ENCODE results near the gene PLEKHB2. TPM values are rescaled to one million over a fixed set of nuclear protein-coding genes. Genes with fewer than 3 reads are reported as not detected.
"Not testable (repeated sequence)": the region's sequence is repeated elsewhere in the genome, so short reads cannot be mapped to it uniquely, and the experiment has no call there.

Gene PLEKHB2
- total RNA-seq, 2 donors from 2014 or later, result 49.1 to 81.2 TPM

DNA sequence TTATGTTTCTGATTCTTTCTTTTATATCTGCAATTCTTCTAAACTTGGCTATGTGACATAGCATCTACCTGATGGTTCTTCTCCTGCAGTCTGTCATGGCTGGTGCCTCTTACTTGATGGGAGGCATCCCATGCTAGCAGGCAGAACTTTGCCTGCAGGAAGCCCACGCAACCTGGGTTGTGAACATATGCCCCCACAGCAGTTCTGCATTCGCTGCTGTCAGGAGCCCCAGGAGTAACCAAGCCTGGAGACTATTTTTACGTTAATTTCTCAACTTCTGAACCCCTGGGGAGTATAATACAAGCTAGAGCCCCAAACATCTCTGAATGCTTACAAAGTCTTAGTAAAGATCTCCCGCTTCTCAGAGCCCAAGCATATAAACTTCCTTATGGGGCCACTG, 23.9 kb upstream of the PLEKHB2 start:
- DNase-seq (ENCODE audit: low spot score in 2 of 2) (no peak), ATAC-seq (no peak)
- Mint-ChIP-seq H3K9me3 (no peaks in the 10 kb centered on the region), H3K27ac (no peak overlapping the region), H3K36me3 (peaks cover 29 to 36% of the 10 kb centered on the region in 2 donors)

DNA sequence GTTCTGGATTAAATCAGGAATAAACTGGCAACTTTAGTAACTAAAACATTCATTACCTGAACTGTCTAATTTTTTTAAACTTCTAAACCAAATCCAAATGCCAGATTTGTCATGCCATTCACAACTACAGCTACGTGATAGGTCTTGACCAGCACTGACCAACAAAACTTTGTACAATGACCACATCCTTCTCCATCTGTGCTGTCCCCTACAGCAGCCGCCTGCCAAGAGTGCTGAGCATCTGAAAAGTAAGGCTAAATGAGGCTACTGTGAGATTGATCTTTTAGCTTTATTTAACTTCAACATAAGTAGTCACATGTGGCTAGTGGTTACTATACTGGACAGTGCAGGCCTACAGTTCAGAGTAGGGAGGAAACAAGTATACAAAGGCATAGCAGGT, 19.5 kb upstream of the PLEKHB2 start:
- no peaks in the 10 kb centered on the region for H3K9me3 Mint-ChIP-seq
- ATAC-seq (no peak), DNase-seq (ENCODE audit: low spot score in 2 of 2) (no peak)
- H3K36me3 Mint-ChIP-seq, result peaks cover 18 to 45% of the 10 kb centered on the region in 2 donors
- H3K27ac Mint-ChIP-seq, result no peak overlapping the region

DNA sequence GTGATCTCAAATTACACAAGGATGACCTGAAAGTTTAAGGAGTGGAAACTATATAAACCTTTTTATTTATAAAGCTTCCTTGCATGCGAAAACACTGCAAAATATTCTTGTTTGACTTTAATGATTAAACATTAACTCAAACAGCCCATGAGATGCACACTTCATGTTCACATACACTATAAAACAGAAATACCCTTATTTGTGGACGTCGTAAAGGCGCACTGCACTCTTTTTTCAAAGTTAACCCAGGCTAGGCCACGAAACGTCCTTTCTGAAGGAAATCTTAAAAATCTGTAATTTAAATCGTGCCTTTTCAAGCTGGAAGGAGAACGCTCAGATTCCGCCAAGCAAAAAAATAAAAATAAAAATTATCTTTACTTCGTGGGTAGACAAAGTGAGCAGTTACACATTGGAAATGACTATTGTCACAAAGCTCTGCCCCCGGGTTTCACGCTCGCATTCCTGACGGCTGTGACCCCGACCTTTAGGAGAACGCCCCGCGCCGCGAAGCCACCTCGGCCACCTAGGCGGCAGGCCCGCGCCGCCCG, 12.6 kb upstream of the PLEKHB2 start:
- peaks cover 0 to 22% of the 10 kb centered on the region in 2 donors for H3K36me3 Mint-ChIP-seq
- ATAC-seq (no peak), DNase-seq (ENCODE audit: low spot score in 2 of 2) (no peak)
- H3K27ac Mint-ChIP-seq, result peak overlapping the region; percentile 93 to 95
- H3K9me3 Mint-ChIP-seq, result no peaks in the 10 kb centered on the region

DNA sequence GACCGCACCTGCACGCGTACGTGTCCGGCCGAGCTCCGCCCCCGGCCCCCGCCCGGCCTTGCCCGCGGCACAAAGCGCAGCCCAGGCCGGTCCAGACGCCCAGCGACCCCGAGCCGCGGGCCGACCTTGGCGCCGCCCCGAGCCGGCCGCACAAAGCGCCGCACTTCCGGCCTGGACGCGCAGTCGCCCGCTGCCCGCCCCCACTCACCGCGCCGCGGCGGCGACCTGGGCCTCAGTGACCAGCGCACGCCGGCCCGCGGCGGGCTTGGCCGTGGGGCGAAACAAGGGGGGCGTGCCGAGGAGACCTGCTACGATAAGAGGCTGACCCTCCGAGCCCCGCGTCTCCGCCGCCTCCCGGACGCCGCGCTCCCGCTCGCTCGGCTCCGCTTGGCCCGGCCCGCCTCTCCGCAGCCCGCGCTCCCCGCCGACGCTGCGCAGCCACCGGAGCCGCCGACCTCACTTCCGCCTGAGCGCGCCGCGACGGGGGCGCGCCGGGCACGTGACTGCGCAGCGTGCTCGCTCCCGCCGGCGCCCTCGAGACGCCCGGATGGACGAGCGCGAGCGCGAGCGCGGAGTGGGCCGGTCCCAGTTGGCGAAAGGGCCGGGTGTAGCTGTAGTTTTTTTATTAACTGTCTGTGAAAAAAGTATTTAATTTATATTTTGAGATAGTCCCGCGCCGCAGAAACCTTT, 12.0 kb upstream of the PLEKHB2 start, which contains the start of gene FAM168B:
Gene FAM168B (minus strand): TSS at position 455 of the 690 bp plus-strand sequence. CDS start 10,814 bp downstream, outside the sequence.
- DNase-seq (ENCODE audit: low spot score in 2 of 2) (peak; percentile 91 to 93), ATAC-seq (peak; percentile 86 to 90)
- Mint-ChIP-seq H3K36me3 (peaks cover 0 to 17% of the 10 kb centered on the region in 2 donors), H3K9me3 (no peaks in the 10 kb centered on the region), H3K27ac (peak within 1 kb of the TSS; percentile 95 to 98)

DNA sequence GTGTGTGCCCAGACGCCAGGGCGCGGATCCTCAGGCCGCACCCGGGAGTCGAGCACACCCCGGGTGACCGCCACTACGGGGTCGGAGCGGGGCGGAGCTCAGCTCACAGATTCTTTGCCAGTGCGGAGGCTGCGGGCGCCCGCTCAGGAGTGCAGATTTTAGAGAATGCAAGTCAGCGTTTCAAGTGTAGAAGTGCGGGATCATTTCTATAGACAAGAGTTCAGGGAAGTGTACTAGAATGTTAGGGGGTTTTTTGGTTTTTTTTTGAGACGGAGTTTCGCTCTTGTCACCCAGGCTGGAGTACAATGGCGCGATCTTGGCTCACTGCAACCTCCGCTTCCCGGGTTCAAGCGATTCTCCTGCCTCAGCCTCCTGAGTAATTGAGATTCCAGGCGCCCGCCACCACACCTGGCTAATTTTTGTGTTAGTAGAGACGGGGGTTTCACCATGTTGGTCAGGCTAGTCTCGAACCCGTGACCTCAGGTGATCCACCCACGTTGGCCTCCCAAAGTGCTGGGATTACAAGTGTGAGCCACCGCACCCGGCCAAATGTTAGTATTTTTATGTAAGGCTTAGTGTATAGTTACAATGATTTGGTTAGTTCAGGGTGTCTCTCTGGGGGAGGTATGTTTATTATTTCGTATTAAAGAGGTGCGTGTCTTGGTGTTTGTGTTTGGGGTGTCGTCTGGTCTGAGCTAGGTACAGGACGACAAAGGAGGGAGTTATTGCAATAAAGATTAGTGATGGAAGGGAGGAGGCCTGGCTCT, 11.3 kb upstream of the PLEKHB2 start:
- ATAC-seq, result peak; percentile 74 to 82
- Mint-ChIP-seq H3K36me3 (peaks cover 0 to 11% of the 10 kb centered on the region in 2 donors), H3K9me3 (no peaks in the 10 kb centered on the region), H3K27ac (peak overlapping the region; percentile 95 to 98)
- no peak for DNase-seq (ENCODE audit: low spot score in 2 of 2)

DNA sequence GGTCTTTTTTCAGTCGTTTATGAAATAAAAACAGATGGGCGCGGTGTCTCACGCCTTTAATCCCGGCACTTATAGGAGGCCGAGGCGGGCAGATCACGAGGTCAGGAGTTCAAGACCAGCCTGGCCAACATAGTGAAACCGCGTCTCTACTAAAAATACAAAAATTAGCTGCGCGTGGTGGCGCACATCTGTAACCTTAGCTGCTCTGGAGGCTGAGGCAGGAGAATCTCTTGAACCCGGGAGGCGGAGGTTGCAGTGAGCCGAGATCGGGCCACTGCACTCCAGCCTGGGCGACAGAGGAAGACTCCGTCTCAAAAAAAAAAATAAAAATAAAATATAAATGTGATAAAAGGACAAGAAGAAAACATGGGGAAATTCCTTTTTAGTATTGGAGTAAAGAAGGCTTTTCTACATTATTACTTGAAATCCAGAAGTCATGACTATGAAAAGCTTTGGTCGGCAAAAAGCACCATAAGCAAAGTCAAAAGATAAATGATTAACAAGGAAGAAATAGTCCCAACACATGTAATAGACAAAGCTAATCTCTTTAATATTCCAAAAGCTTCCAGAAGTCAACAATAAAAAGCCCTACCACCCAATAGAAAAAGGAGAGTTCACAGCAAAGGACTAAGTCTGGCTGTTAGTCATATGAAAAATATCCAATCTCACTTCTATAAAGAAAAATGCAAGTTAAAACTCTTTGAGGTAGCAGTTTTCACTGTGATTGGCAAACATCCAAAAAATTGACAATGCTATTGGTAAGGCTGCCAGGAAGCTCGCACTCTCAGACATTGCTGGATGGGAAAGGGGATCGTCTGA, 10.5 kb upstream of the PLEKHB2 start:
- no peaks in the 10 kb centered on the region for H3K9me3 Mint-ChIP-seq
- ATAC-seq (no peak), DNase-seq (ENCODE audit: low spot score in 2 of 2) (no peak)
- H3K36me3 Mint-ChIP-seq, result peaks cover 0 to 5% of the 10 kb centered on the region in 2 donors
- peak overlapping the region in 1 of 2 donors; percentile 95 for H3K27ac Mint-ChIP-seq

DNA sequence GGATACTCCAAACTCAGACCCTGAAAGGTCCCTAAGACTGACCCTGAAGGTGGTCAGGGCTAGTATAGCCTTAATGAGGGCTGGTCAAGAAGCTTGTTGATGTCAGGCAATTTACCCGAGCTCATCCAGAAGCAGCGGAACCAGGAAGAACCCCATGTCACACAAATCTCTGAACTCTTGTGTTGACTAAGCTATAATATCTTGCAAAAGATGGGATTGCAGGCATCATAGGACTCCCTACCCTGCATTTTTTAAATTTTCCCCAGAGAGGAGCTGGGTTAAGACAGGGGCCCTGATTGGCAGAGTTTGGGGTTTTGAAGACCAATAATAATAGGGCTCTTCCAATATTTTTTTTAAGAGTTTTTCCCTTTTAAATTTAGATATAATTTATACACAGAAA, 2.0 kb upstream of the PLEKHB2 start:
- no peaks in the 10 kb centered on the region for H3K9me3 Mint-ChIP-seq
- H3K36me3 Mint-ChIP-seq, result peaks cover 9 to 10% of the 10 kb centered on the region in 2 donors
- DNase-seq (ENCODE audit: low spot score in 2 of 2), result no peak
- ATAC-seq, result no peak
- no peak overlapping the region for H3K27ac Mint-ChIP-seq

DNA sequence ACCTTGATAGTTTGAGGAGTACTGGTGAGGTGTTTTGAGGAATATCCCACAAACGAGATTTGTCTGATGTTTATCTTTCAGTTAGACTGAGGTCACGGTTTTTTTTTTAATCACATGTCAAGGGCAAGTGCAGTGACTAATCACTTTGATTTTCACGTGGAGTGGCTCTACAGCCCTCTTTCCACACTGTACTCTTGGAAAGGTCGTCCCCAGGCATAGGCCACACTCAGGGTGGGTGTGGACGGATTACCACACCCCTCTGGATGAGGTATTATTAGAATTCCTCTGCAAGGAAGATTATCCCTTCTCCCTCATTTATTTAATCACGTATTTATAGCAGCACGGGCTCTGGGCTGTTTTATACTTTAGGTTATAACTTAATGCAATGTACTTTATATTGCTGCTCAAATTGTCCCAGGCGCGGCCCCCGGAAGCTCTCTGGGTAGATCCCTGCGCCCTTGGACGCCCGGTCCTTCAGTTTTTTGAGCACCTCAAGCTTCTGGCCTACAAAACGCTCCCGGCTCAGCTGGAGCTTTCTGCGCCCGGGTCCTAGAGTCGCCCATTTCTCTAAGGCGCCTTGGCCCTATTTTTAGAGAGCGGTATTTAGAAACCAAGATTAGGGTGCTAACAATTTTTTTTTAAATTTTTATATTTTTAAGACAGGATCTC, 515 bp upstream of the PLEKHB2 start:
- peak; percentile 82 to 87 for ATAC-seq
- Mint-ChIP-seq H3K9me3 (no peaks in the 10 kb centered on the region), H3K36me3 (peaks cover 9 to 10% of the 10 kb centered on the region in 2 donors)

DNA sequence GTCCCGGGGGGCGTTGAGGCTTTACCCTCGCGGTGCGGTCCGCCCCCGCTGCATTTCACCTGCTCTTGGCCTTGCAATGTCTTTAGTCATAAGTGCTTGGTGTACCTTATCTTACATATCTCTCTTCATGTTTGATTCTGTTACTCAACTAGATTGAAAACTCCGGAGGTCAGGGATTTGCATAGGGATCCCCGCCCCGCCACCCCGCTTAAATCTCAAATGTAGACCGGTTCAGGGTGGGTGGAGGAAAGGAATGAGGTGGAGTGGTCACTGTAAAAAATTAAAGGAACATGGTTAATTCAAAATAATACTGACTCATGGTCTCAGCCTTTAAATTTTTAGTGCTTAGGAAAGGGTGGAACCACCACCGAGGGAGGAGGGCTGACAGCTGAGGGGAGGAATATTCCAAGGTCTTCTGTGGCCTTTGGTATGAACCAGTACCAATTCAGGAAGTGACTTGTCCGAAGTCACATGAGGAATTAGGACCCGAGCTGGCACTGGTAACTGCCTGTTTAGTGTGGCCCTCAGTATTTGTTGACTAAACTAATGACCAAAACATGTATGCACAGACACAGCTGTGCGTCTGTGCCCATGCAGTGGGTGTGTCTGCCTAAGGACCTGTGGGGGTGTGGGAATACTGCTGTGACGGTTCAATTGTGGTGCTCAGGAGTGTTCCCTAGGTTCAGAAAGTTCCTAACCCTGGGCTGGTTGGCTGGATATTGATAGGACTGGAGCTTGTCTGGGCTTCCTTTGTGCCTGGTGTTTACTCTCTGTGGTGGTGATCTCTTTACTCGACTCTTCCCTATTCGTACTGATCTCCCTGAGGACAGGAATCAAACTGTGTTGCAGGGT, 1.0 kb downstream of the PLEKHB2 start:
- Mint-ChIP-seq H3K27ac (peak overlapping the region; percentile 97 to 99), H3K36me3 (peaks cover 9 to 10% of the 10 kb centered on the region in 2 donors), H3K9me3 (no peaks in the 10 kb centered on the region)
- ATAC-seq (peak; percentile 1 to 60), DNase-seq (ENCODE audit: low spot score in 2 of 2) (no peak)

More for the DNA sequence above, 515 bp upstream of the PLEKHB2 start:
- DNase-seq (ENCODE audit: low spot score in 2 of 2), result peak; percentile 43 to 62
- H3K27ac Mint-ChIP-seq, result peak overlapping the region; percentile 97 to 99

DNA sequence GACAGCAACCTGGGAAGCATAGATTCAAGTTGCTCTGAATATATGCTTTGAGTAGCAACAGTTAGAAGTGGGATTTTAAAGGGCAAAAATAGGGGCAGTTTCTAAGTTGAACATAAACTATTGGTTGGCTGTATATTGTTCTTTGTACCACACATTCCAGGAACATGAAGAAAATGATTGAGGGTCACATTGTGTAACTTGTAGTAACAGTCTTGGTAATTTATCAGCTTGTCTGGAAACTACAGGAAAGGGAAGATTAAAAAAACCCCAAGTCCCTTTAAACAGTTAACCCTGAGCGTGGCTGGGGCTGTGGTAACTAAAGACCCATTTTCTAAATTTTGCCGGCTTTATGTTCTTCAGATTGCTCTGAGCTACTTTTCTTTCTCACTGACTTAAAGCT, 7.4 kb downstream of the PLEKHB2 start:
- Mint-ChIP-seq H3K27ac (peak overlapping the region; percentile 2 to 73), H3K36me3 (peaks cover 12 to 51% of the 10 kb centered on the region in 2 donors)
- no peak for ATAC-seq

DNA sequence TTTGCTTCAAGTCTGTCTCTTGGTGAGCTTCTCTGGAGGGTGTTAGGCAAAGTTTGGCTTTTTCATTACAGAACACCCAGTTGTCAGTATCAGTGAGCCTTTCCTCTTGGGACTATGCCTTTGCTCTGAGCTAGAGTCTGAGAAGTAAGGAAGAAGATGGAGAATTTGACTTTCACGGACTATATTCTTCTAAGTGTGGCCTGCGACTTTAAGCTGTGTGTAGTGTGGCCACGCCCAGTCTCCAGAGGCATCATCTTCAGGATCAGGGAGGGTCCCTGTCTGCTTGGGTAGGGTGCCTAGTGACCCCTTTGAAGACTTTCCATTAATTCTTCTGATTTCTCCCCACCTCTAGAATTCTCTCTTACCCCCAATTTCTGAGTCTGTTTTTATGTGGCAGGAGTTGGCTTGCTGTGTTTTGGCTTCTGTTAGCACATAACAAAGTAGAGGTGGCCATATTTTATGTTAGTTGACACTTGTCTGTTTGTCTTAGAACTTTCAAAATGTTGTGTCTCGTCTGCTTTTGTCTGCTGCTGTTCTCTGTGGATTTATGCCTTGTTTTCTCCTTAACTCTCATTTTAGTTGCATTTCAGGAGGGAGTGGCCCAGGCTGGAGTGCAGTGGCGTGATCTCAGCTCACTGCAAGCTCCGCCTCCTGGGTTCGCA, 8.6 kb downstream of the PLEKHB2 start:
- H3K27ac Mint-ChIP-seq, result peak overlapping the region in 1 of 2 donors; percentile 2
- no peak for ATAC-seq
- peaks cover 12 to 51% of the 10 kb centered on the region in 2 donors for H3K36me3 Mint-ChIP-seq
- peaks cover 0 to 6% of the 10 kb centered on the region in 2 donors for H3K9me3 Mint-ChIP-seq
- no peak for DNase-seq (ENCODE audit: low spot score in 2 of 2)

More for the DNA sequence above, 7.4 kb downstream of the PLEKHB2 start:
- no peak for DNase-seq (ENCODE audit: low spot score in 2 of 2)
- peaks cover 0 to 6% of the 10 kb centered on the region in 2 donors for H3K9me3 Mint-ChIP-seq

DNA sequence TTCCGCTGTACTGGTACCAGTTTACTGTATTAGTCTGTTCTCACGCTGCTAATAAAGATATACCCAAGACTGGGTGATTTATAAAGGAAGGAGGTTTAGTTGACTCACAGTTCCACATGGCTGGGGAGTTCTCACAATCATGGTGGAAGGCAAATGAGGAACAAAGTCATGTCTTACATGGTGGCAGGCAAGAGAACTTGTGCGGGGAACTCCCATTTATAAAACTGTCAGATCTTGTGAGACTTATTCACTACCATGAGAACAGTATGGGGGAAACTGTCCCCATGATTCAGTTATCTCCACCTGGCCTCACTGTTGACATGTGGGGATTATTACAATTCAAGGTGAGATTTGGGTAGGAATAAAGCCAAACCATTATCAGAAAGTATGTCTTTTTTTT, 9.8 kb downstream of the PLEKHB2 start:
- not testable (repeated sequence) for H3K27ac Mint-ChIP-seq; H3K9me3 Mint-ChIP-seq; DNase-seq (ENCODE audit: low spot score in 2 of 2)
- ATAC-seq, result peak in 1 of 2 donors; percentile 83
- peaks cover 12 to 51% of the 10 kb centered on the region in 2 donors for H3K36me3 Mint-ChIP-seq

DNA sequence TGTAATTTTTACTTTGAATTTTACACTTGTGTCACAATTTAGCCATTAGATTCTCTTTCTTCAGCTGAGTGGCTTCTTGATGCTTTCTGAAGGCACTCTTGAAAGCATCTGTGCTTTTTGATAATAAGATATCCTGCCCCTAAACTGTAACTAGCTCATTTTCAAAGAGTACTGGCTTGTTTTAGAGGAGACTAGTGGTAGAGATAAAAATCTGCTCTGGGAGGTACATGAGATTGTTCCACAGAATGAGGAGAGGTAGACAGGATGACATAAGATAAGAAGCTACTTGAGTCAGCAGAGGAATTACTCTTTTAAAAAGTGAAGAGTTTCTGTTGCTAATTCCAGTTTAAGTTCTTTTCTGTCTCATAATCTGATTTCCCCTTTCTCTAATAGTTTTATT, 10.6 kb downstream of the PLEKHB2 start:
- Mint-ChIP-seq H3K36me3 (peaks cover 12 to 51% of the 10 kb centered on the region in 2 donors), H3K9me3 (peaks cover 0 to 6% of the 10 kb centered on the region in 2 donors), H3K27ac (peak overlapping the region in 1 of 2 donors; percentile 44)
- ATAC-seq, result peak in 1 of 2 donors; percentile 38
- no peak for DNase-seq (ENCODE audit: low spot score in 2 of 2)

DNA sequence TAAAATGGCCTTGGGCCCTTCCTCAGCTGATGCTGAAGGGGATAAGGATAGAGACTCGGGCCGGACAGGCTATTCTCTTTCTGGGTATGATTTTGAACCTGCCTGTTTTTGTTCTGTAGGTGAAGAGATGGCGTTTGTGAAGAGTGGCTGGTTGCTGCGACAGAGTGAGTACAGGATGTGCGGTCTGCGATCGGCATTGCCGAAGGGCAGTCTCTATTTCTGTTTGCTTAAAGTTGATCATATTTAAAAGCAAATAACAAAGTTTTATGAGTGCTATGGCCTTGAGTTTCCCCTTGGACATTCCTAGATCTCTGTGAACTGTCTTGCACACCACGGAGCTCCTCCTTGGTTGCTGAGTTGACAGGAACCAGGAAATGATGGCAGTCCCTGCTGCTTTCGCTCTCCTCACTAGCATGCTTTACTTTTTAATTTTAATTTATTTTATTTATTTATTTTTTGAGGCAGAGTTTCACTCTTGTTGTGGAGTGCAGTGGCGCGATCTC, 15.7 kb downstream of the PLEKHB2 start:
- peaks cover 1 to 22% of the 10 kb centered on the region in 2 donors for H3K36me3 Mint-ChIP-seq

More for the DNA sequence above, 15.7 kb downstream of the PLEKHB2 start:
- DNase-seq (ENCODE audit: low spot score in 2 of 2) (no peak), ATAC-seq (no peak)
- H3K9me3 Mint-ChIP-seq, result no peaks in the 10 kb centered on the region
- H3K27ac Mint-ChIP-seq, result no peak overlapping the region

Data from activated naive CD4-positive, alpha-beta T cell treated with anti-CD3 and anti-CD28 coated beads, Interleukin-2, amount 50 U/mL, for 72 hours (primary cell).